HepG2 (cell line): Measurements from ENCODE around the gene OR12D3. TPM values are rescaled to one million over a fixed set of nuclear protein-coding genes. Genes with fewer than 3 reads are reported as not detected.

ENCODE experiments used
- ATAC-seq: fragments of 200-7000 bp; cut with Tn5 transposase; 3 replicates; pipeline ENCODE4 v1.9.1; 2020; ENCODE audit warnings: mild to moderate bottlenecking, moderate library complexity
- BruUV-seq: library from RNA; stranded (reverse); fragments of 400-500 nt; replicated peaks from 2 replicates; lab custom pipeline; 2021; lab: Mats Ljungman, UMichigan
- CTCF ChIA-PET: fragments of 300-600 bp; formaldehyde crosslinking; extraction: SDS; loops from one replicate; lab custom pipeline; 2021; ENCODE audit warnings: low total read pairs, inconsistent platforms, low intra/inter-chr PET ratio; lab: Yijun Ruan, JAX
- POLR2A ChIA-PET: fragments of 350-600 bp; sonication (Branson Sonifier 250); formaldehyde crosslinking; loops from one replicate; lab custom pipeline; 2020; ENCODE audit warnings: antibody characterized with exemption, inconsistent platforms; lab: Yijun Ruan, JAX
- DNase-seq: peaks from one replicate; pipeline ENCODE4 v3.0.0-alpha.2; 2015; ENCODE audit warnings: low spot score
- FAIRE-seq: peaks from 3 replicates; lab custom pipeline; 2011; peaks lifted over from hg19 to GRCh38; lab: Jason Lieb, UNC
- H2AFZ ChIP-seq: one replicate; pipeline ENCODE4 v1.6.1; 2011; ENCODE audit warnings: low read length, inconsistent platforms
- H3K27ac ChIP-seq: fragments of 300-600 bp; 3 replicates; pipeline ENCODE4 v1.8.0; 2011; ENCODE audit warnings: mixed run types, mild to moderate bottlenecking, mixed read lengths, low read length, inconsistent platforms; ENCODE audit not compliant: insufficient read depth; ENCODE audit errors: extremely low read length
- H3K27me3 ChIP-seq, 2 experiments: fragments of 200-600 bp in 1 of 2; 2 replicates in 1 of 2; 3 replicates in 1 of 2; pipeline versions ENCODE4 v1.6.0 to v1.8.0; 2011; ENCODE audit warnings: low read length in 2 of 2, mild to moderate bottlenecking in 2 of 2, moderate library complexity in 2 of 2, inconsistent platforms in 1 of 2; ENCODE audit not compliant: insufficient read depth in 2 of 2, control insufficient read depth in 1 of 2
- H3K36me3 ChIP-seq, 2 experiments: fragments of 200-600 bp in 1 of 2; replicated peaks in 1 of 2; 2 replicates in 1 of 2; 3 replicates in 1 of 2; pipeline versions ENCODE4 v1.5.1 to v1.8.0; 2011; ENCODE audit warnings: low read length in 2 of 2, inconsistent platforms in 1 of 2; ENCODE audit not compliant: insufficient read depth in 2 of 2, control insufficient read depth in 1 of 2
- H3K4me1 ChIP-seq: 2 replicates; pipeline ENCODE4 v1.5.1; 2012; ENCODE audit warnings: low read length, inconsistent platforms; ENCODE audit not compliant: insufficient read depth
- H3K4me2 ChIP-seq: 2 replicates; pipeline ENCODE4 v1.6.0; 2011; ENCODE audit warnings: low read depth, low read length, inconsistent platforms
- H3K4me3 ChIP-seq, 3 experiments: fragments of 200-600 bp in 1 of 3; sonication (generic), shearing (Covaris generic) in 1 of 3; replicated peaks in 1 of 3; 2 replicates each; pipeline ENCODE4 v1.5.1; 2011 to 2016; ENCODE audit warnings: low read length in 3 of 3, inconsistent platforms in 2 of 3, low read depth in 2 of 3, mild to moderate bottlenecking in 2 of 3, control low read depth in 1 of 3, mixed read lengths in 1 of 3; ENCODE audit not compliant: insufficient read depth in 1 of 3
- H3K79me2 ChIP-seq: one replicate; pipeline ENCODE4 v1.6.1; 2011; ENCODE audit warnings: low read length, inconsistent platforms; ENCODE audit not compliant: insufficient read depth
- H3K9ac ChIP-seq: 2 replicates; pipeline ENCODE4 v1.6.0; 2011; ENCODE audit warnings: mild to moderate bottlenecking, low read depth, low read length, inconsistent platforms; ENCODE audit not compliant: insufficient read depth
- H3K9me3 ChIP-seq: 2 replicates; pipeline ENCODE4 v1.5.1; 2012; ENCODE audit warnings: mild to moderate bottlenecking, low read length
- H4K20me1 ChIP-seq: 2 replicates; pipeline ENCODE4 v1.6.0; 2011; ENCODE audit warnings: inconsistent platforms, mild to moderate bottlenecking, low read length, moderate library complexity; ENCODE audit not compliant: insufficient read depth
- AGO1 ChIP-seq: fragments of 200-400 bp; formaldehyde crosslinking; IDR thresholded peaks from 2 replicates; pipeline ENCODE4 v1.6.1; 2017; ENCODE audit warnings: mild to moderate bottlenecking, low read depth, low read length, moderate library complexity; ENCODE audit not compliant: poor library complexity, severe bottlenecking
- ATM ChIP-seq: fragments of 450-650 bp; IDR thresholded peaks from 2 replicates; pipeline ENCODE4 v1.7.1; 2017; ENCODE audit warnings: mild to moderate bottlenecking, borderline replicate concordance
- KIAA2018 ChIP-seq: sonication (generic); formaldehyde crosslinking; IDR thresholded peaks from 2 replicates; pipeline ENCODE4 v1.5.0; 2020; ENCODE audit warnings: mild to moderate bottlenecking, missing genetic modification reagents, borderline replicate concordance
- KLF11 ChIP-seq: IDR thresholded peaks from 2 replicates; pipeline ENCODE4 v1.6.1; 2016; ENCODE audit warnings: missing compliant biosample characterization
- MED8 ChIP-seq: sonication (generic); formaldehyde crosslinking; IDR thresholded peaks from 2 replicates; pipeline ENCODE4 v1.8.1; 2023; ENCODE audit warnings: mild to moderate bottlenecking, missing genetic modification reagents; ENCODE audit not compliant: insufficient replicate concordance
- MNT ChIP-seq: fragments of 450-650 bp; IDR thresholded peaks from 2 replicates; pipeline ENCODE4 v1.6.1; 2016
- ZMYM3 ChIP-seq: sonication (generic); formaldehyde crosslinking; IDR thresholded peaks from 2 replicates; pipeline ENCODE4 v1.5.1; 2020; ENCODE audit warnings: mild to moderate bottlenecking, missing genetic modification reagents
- ZNF124 ChIP-seq: sonication (generic); formaldehyde crosslinking; IDR thresholded peaks from 2 replicates; pipeline ENCODE4 v1.4.0; 2020; ENCODE audit warnings: missing genetic modification reagents
- ZNF275 ChIP-seq: sonication (generic); formaldehyde crosslinking; IDR thresholded peaks from 2 replicates; pipeline ENCODE4 v1.8.0; 2022; ENCODE audit warnings: missing genetic modification reagents, mild to moderate bottlenecking, inconsistent platforms, borderline replicate concordance
- ZNF383 ChIP-seq: sonication (generic); formaldehyde crosslinking; IDR thresholded peaks from 2 replicates; pipeline ENCODE4 v1.4.0; 2020; ENCODE audit warnings: missing genetic modification reagents, mild to moderate bottlenecking, borderline replicate concordance
- ZNF460 ChIP-seq: sonication (generic); formaldehyde crosslinking; IDR thresholded peaks from 2 replicates; pipeline ENCODE4 v1.5.1; 2020; ENCODE audit warnings: missing genetic modification reagents, mild to moderate bottlenecking, borderline replicate concordance
- ZSCAN29 ChIP-seq: sonication (generic); formaldehyde crosslinking; conservative IDR thresholded peaks from 2 replicates; pipeline ENCODE4 v1.4.0; 2020; ENCODE audit warnings: mild to moderate bottlenecking, missing genetic modification reagents
- ZSCAN5A ChIP-seq: sonication (generic); formaldehyde crosslinking; IDR thresholded peaks from 2 replicates; pipeline ENCODE4 v1.8.0; 2022; ENCODE audit warnings: mild to moderate bottlenecking, missing genetic modification reagents, borderline replicate concordance
- WGBS: methylation state at CpG from one replicate; pipeline ENCODE4 v1.1.6; 2017; ENCODE audit warnings: low lambda C conversion rate; 5-methylcytosine and 5-hydroxymethylcytosine counted together
- in situ Hi-C: cut with HindIII; loops from 2 replicates; pipeline ENCODE4 v1.10.0; 2017; ENCODE audit warnings: low pct_unique_long_range_greater_than_20kb; ENCODE audit not compliant: extremely low pct_ligation_motif_present
- intact Hi-C: fragments of 100-400 bp; cut with micrococcal nuclease; formaldehyde crosslinking; loops from one replicate; pipeline ENCODE4 v1.10.0; 2022; ENCODE audit not compliant: unreplicated experiment
- polyA plus RNA-seq, 8 experiments: library from polyadenylated mRNA; depleted of rRNA in 3 of 8; stranded (reverse) in 7 of 8; unstranded in 1 of 8; fragments of >200 nt; fragmentation: Illumina TruSeq in 4 of 8; extraction: Trizol in 4 of 8; gene quantifications; 2 replicates each; pipeline versions ENCODE4 v1.2.1 to v1.2.3, GENCODE V29; 2011 to 2016; ENCODE audit warnings: low read depth in 4 of 8, missing spikeins in 1 of 8, mixed read lengths in 1 of 8; ENCODE audit not compliant: insufficient read depth in 1 of 8
- total RNA-seq, 5 experiments: library from RNA; depleted of rRNA; stranded (reverse); fragments of >200 nt; fragmentation: Illumina TruSeq; extraction: Trizol; gene quantifications; 2 replicates each; pipeline ENCODE4 v1.2.3, GENCODE V29; 2016; ENCODE audit warnings: low read depth in 1 of 5

Gene OR12D3
- total and polyA plus RNA-seq, 2 of the 13 experiments (the other 11 are each of a cell fraction or from before 2014, with no cell fraction given), result not detected

- H3K4me1 ChIP-seq, result no peaks in the 10 kb centered on the region
- no peaks in the 10 kb centered on the region for H3K27me3 ChIP-seq
- WGBS, result 16% methylated on average over 3 of the region's 3 CpGs
- BruUV-seq, result no TSS peak
- no peak overlapping the region for H2AFZ ChIP-seq
- ChIA-PET CTCF (no interaction called here), POLR2A (no interaction called here)
- H3K4me3 ChIP-seq, result no peak overlapping the region
- intact Hi-C loops (no loop called here), in situ Hi-C loops (no loop called here)
- no peak overlapping the region for H3K4me2 ChIP-seq
- no peaks in the 10 kb centered on the region for H3K9me3 ChIP-seq
- no peaks in the 10 kb centered on the region for H4K20me1 ChIP-seq
- ATAC-seq (no peak), FAIRE-seq (no peak), DNase-seq (no peak)
- H3K36me3 ChIP-seq, result no peaks in the 10 kb centered on the region
- H3K9ac ChIP-seq, result no peak overlapping the region
- H3K79me2 ChIP-seq, result no peaks in the 10 kb centered on the region
- H3K27ac ChIP-seq, result no peak overlapping the region
- TF ChIP-seq MED8, result no peak
- no peak for TF ChIP-seq KIAA2018 (CRISPR knock-in tag)
- no peak for TF ChIP-seq MNT
- TF ChIP-seq ZNF124, result no peak
- no peak for TF ChIP-seq AGO1
- TF ChIP-seq ZNF460, result no peak
- TF ChIP-seq ZSCAN5A (CRISPR knock-in tag), result no peak
- TF ChIP-seq ZNF275 (CRISPR knock-in tag), result no peak
- no peak for TF ChIP-seq ZMYM3 (CRISPR knock-in tag)
- no peak for TF ChIP-seq KLF11 (CRISPR knock-in tag)
- no peak for TF ChIP-seq ZSCAN29
- TF ChIP-seq ATM, result no peak
- TF ChIP-seq ZNF383, result no peak
Observed at GRCh38 chr6:29419516-29419915, 44.4 kb upstream of the OR12D3 start.
